GM04503 (cell line): ENCODE results near the gene HMOX2.

Experiments
- DNase-seq: peaks from one replicate; pipeline ENCODE4 v3.0.0-alpha.2; 2012; ENCODE audit warnings: low read depth

The HMOX2 gene

GRCh38 chr16:4525069-4525468 is 48.9 kb downstream of the HMOX2 start:
- no peak for DNase-seq

GRCh38 chr16:4525634-4526277 is 49.6 kb downstream of the HMOX2 start:
- DNase-seq = no peak

- DNase-seq = no peak
Observed at GRCh38 chr16:4529085-4530060, 53.2 kb downstream of the HMOX2 start.

- no peak for DNase-seq
Observed at GRCh38 chr16:4531811-4532210, 55.6 kb downstream of the HMOX2 start.

GRCh38 chr16:4532238-4532637 is 56.0 kb downstream of the HMOX2 start:
- no peak for DNase-seq

- DNase-seq = no peak
Observed at GRCh38 chr16:4533490-4533889, 57.3 kb downstream of the HMOX2 start.

- DNase-seq = no peak
Observed at GRCh38 chr16:4534151-4534790, 58.1 kb downstream of the HMOX2 start.

GRCh38 chr16:4535627-4536108 is 59.5 kb downstream of the HMOX2 start:
- no peak for DNase-seq

GRCh38 chr16:4536391-4537106 is 60.4 kb downstream of the HMOX2 start:
- DNase-seq = no peak

- no peak for DNase-seq
Observed at GRCh38 chr16:4537376-4538343, 61.5 kb downstream of the HMOX2 start.

GRCh38 chr16:4538350-4539235 is 62.4 kb downstream of the HMOX2 start, which contains the start of gene CDIP1:
Gene CDIP1, minus strand, starts transcription at chr16:4538773. Its CDS starts 24,643 bp downstream, at chr16:4514130.
- peak; percentile 61 for DNase-seq

GRCh38 chr16:4539716-4540284 is 63.6 kb downstream of the HMOX2 start:
- no peak for DNase-seq

- DNase-seq = no peak
Observed at GRCh38 chr16:4544473-4544872, 68.3 kb downstream of the HMOX2 start.

GRCh38 chr16:4548124-4548523 is 71.9 kb downstream of the HMOX2 start:
- DNase-seq = no peak

GRCh38 chr16:4550591-4550990 is 74.4 kb downstream of the HMOX2 start:
- no peak for DNase-seq

GRCh38 chr16:4552541-4552940 is 76.3 kb downstream of the HMOX2 start:
- no peak for DNase-seq

GRCh38 chr16:4556112-4556511 is 79.9 kb downstream of the HMOX2 start, which contains the start of gene C16orf96:
Gene C16orf96, plus strand, starts transcription at chr16:4556340. Its CDS starts 150 bp downstream, at chr16:4556490.
- no peak for DNase-seq

- DNase-seq = no peak
Observed at GRCh38 chr16:4556580-4556979, 80.4 kb downstream of the HMOX2 start.

- DNase-seq = no peak
Observed at GRCh38 chr16:4557973-4558372, 81.8 kb downstream of the HMOX2 start.
